Right cardiac atrium (tissue), 5 donors: ENCODE results near the gene NCKAP5. TPM values are rescaled to one million over a fixed set of nuclear protein-coding genes. Genes with fewer than 3 reads are reported as not detected.

Source experiments
- ATAC-seq, 2 donors: fragments of 200-7000 bp; cut with Tn5 transposase; one replicate each; pipeline versions ENCODE4 v1.8.0 to v1.9.1; 2020; ENCODE audit warnings: moderate library complexity in 2 of 2, mild to moderate bottlenecking in 1 of 2
- DNase-seq, 3 donors: peaks; one replicate each; pipeline ENCODE4 v3.0.0-alpha.2; 2020
- H3K27ac ChIP-seq: one replicate; pipeline ENCODE4 v1.5.1; 2013; ENCODE audit warnings: mild to moderate bottlenecking, low read length, control low read depth, moderate library complexity
- H3K27me3 ChIP-seq: one replicate; pipeline ENCODE4 v1.6.1; 2013; ENCODE audit not compliant: control insufficient read depth, insufficient read depth
- H3K4me1 ChIP-seq: one replicate; pipeline ENCODE4 v1.6.1; 2013; ENCODE audit warnings: low read length; ENCODE audit not compliant: control insufficient read depth, insufficient read depth
- H3K4me3 ChIP-seq: one replicate; pipeline ENCODE4 v1.5.1; 2013; ENCODE audit warnings: low read length, control low read depth
- H3K9me3 ChIP-seq: one replicate; pipeline ENCODE4 v1.6.1; 2013; ENCODE audit warnings: low read length; ENCODE audit not compliant: control insufficient read depth
- WGBS: extraction: QIAGEN DNeasy Blood & Tissue Kit; methylation state at CpG from one replicate; pipeline ENCODE4 v1.1.7; 2013; 5-methylcytosine and 5-hydroxymethylcytosine counted together
- intact Hi-C, 4 donors: fragments of 100-400 bp; cut with DNase I; formaldehyde crosslinking; loops; one replicate each; pipeline versions ENCODE4 v1.11.0 to v1.14.0; 2022 to 2023
- polyA plus RNA-seq: library from polyadenylated mRNA; stranded (reverse); fragments of 200-250 nt; gene quantifications from one replicate; pipeline ENCODE4 v1.2.3, GENCODE V29; 2013
- total RNA-seq, 4 donors: library from RNA; stranded (reverse); fragmentation: NEBNext Ultra II Directional; extraction: Animal tissue kit (Norgen Biotek cat#: 25700); gene quantifications; one replicate each; pipeline ENCODE4 v1.2.1, GENCODE V29; 2021
- donor health status: healthy with polysubstance abuse.
- donor health status: DM: no; HTN: yes; CAD: no.
- donor health status: DM: no; HTN: no; CAD: no.
- donor health status: DM: no; HTN: yes; CAD: no; lungs with severe emphysema.
- donor health status: DM: yes; HTN: yes; CAD: no.

The NCKAP5 gene
- total and polyA plus RNA-seq, 5 donors: 3.8 to 11.1 (median 7.3) TPM

GRCh38 chr2:133360882-133361281 is 207.4 kb downstream of the NCKAP5 start:
- no peak for DNase-seq
- no peak for ATAC-seq
- no peak overlapping the region for H3K27ac ChIP-seq
- peaks cover 3% of the 10 kb centered on the region for H3K4me1 ChIP-seq
- WGBS: 98% methylated on average over 1 of the region's 1 CpG
- intact Hi-C loops: no loop called here
- no peaks in the 10 kb centered on the region for H3K27me3 ChIP-seq
- H3K4me3 ChIP-seq: no peak overlapping the region
- no peaks in the 10 kb centered on the region for H3K9me3 ChIP-seq

GRCh38 chr2:133360190-133360589 is 208.1 kb downstream of the NCKAP5 start:
- H3K4me1 ChIP-seq: peaks cover 3% of the 10 kb centered on the region
- intact Hi-C loops: no loop called here
- H3K27ac ChIP-seq: no peak overlapping the region
- 61% methylated on average over 3 of the region's 3 CpGs for WGBS
- H3K9me3 ChIP-seq: no peaks in the 10 kb centered on the region
- DNase-seq (no peak), ATAC-seq (no peak)
- no peaks in the 10 kb centered on the region for H3K27me3 ChIP-seq
- no peak overlapping the region for H3K4me3 ChIP-seq

GRCh38 chr2:133352719-133353118 is 215.5 kb downstream of the NCKAP5 start:
- no peak for DNase-seq
- Histone ChIP-seq H3K4me3 (no peak overlapping the region), H3K4me1 (no peaks in the 10 kb centered on the region), H3K27me3 (no peaks in the 10 kb centered on the region), H3K9me3 (no peaks in the 10 kb centered on the region), H3K27ac (no peak overlapping the region)
- no peak for ATAC-seq
- intact Hi-C loops: no loop called here
- 51% methylated on average over 1 of the region's 1 CpG for WGBS

GRCh38 chr2:133346654-133347053 is 221.6 kb downstream of the NCKAP5 start:
- no peak for ATAC-seq
- Histone ChIP-seq H3K4me1 (peaks cover 5% of the 10 kb centered on the region), H3K9me3 (no peaks in the 10 kb centered on the region), H3K4me3 (no peak overlapping the region), H3K27ac (no peak overlapping the region), H3K27me3 (no peaks in the 10 kb centered on the region)
- 81% methylated on average over 4 of the region's 4 CpGs for WGBS
- intact Hi-C loops: no loop called here
- no peak for DNase-seq

- H3K9me3 ChIP-seq: no peaks in the 10 kb centered on the region
- no peak overlapping the region for H3K27ac ChIP-seq
- intact Hi-C loops: no loop called here
- WGBS: 85% methylated on average over 1 of the region's 1 CpG
- ATAC-seq: no peak
- H3K27me3 ChIP-seq: no peaks in the 10 kb centered on the region
- peaks cover 5% of the 10 kb centered on the region for H3K4me1 ChIP-seq
- H3K4me3 ChIP-seq: no peak overlapping the region
- DNase-seq: no peak
These were observed 222.6 kb downstream of the NCKAP5 start for GRCh38 chr2:133345638-133346037.

GRCh38 chr2:133344849-133345248 is 223.4 kb downstream of the NCKAP5 start:
- DNase-seq (no peak), ATAC-seq (no peak)
- peaks cover 5% of the 10 kb centered on the region for H3K4me1 ChIP-seq
- intact Hi-C loops: no loop called here
- no peak overlapping the region for H3K4me3 ChIP-seq
- WGBS: 88% methylated on average over 6 of the region's 6 CpGs
- no peak overlapping the region for H3K27ac ChIP-seq
- H3K27me3 ChIP-seq: no peaks in the 10 kb centered on the region
- no peaks in the 10 kb centered on the region for H3K9me3 ChIP-seq

GRCh38 chr2:133343018-133343352 is 225.3 kb downstream of the NCKAP5 start:
- Histone ChIP-seq H3K27me3 (no peaks in the 10 kb centered on the region), H3K27ac (no peak overlapping the region), H3K4me1 (peaks cover 5% of the 10 kb centered on the region), H3K9me3 (no peaks in the 10 kb centered on the region), H3K4me3 (no peak overlapping the region)
- intact Hi-C loops: no loop called here
- ATAC-seq (no peak), DNase-seq (no peak)

- DNase-seq: no peak
- no peak for ATAC-seq
- Histone ChIP-seq H3K4me1 (peaks cover 5% of the 10 kb centered on the region), H3K9me3 (no peaks in the 10 kb centered on the region), H3K27me3 (no peaks in the 10 kb centered on the region), H3K4me3 (no peak overlapping the region), H3K27ac (no peak overlapping the region)
- intact Hi-C loops: no loop called here
- 76% methylated on average over 2 of the region's 2 CpGs for WGBS
These were observed 225.8 kb downstream of the NCKAP5 start for GRCh38 chr2:133342286-133343017.

GRCh38 chr2:133341575-133341974 is 226.7 kb downstream of the NCKAP5 start:
- WGBS: 76% methylated on average over 2 of the region's 2 CpGs

GRCh38 chr2:133338224-133338623 is 230.0 kb downstream of the NCKAP5 start:
- DNase-seq (no peak), ATAC-seq (no peak)
- H3K4me3 ChIP-seq: no peak overlapping the region
- H3K4me1 ChIP-seq: peaks cover 5% of the 10 kb centered on the region
- no peak overlapping the region for H3K27ac ChIP-seq
- intact Hi-C loops: no loop called here
- no peaks in the 10 kb centered on the region for H3K9me3 ChIP-seq
- no peaks in the 10 kb centered on the region for H3K27me3 ChIP-seq
- 65% methylated on average over 1 of the region's 1 CpG for WGBS

More at GRCh38 chr2:133341575-133341974, 226.7 kb downstream of the NCKAP5 start:
- Histone ChIP-seq H3K27ac (no peak overlapping the region), H3K4me1 (peaks cover 5% of the 10 kb centered on the region), H3K27me3 (no peaks in the 10 kb centered on the region), H3K4me3 (no peak overlapping the region), H3K9me3 (no peaks in the 10 kb centered on the region)
- DNase-seq (no peak), ATAC-seq (no peak)
- intact Hi-C loops: no loop called here

- 69% methylated on average over 3 of the region's 3 CpGs for WGBS
- Histone ChIP-seq H3K4me1 (no peaks in the 10 kb centered on the region), H3K4me3 (no peak overlapping the region), H3K27ac (no peak overlapping the region), H3K27me3 (no peaks in the 10 kb centered on the region), H3K9me3 (no peaks in the 10 kb centered on the region)
- DNase-seq (no peak), ATAC-seq (no peak)
- intact Hi-C loops: no loop called here
These were observed 233.3 kb downstream of the NCKAP5 start for GRCh38 chr2:133334923-133335322.

- ATAC-seq: no peak
- no peaks in the 10 kb centered on the region for H3K4me1 ChIP-seq
- no peak for DNase-seq
- H3K9me3 ChIP-seq: no peaks in the 10 kb centered on the region
- WGBS: 84% methylated on average over 6 of the region's 6 CpGs
- no peak overlapping the region for H3K27ac ChIP-seq
- intact Hi-C loops: no loop called here
- H3K27me3 ChIP-seq: no peaks in the 10 kb centered on the region
- H3K4me3 ChIP-seq: no peak overlapping the region
These were observed 235.1 kb downstream of the NCKAP5 start for GRCh38 chr2:133333181-133333580.
